K562 treated with DMSO at 1 percent for 12 hours (cell line): ENCODE data around the gene POP7. TPM values are rescaled to one million over a fixed set of nuclear protein-coding genes. Genes with fewer than 3 reads are reported as not detected.

ENCODE experiments used
- total RNA-seq: library from RNA; unstranded; fragments of 300-600 nt; gene quantifications from 2 replicates; pipeline ENCODE4 v1.2.3, GENCODE V29; 2022; ENCODE audit not compliant: insufficient read depth

The POP7 gene
- 82.2 and 128 TPM in 2 replicates for total RNA-seq

GRCh38 chr7:100705753-100706671 lies at the start of gene POP7:
TSS of gene POP7 (plus strand) at chr7:100706121. CDS start at chr7:100706831, 710 bp downstream.

GRCh38 chr7:100673302-100673941 lies 32.5 kb upstream of the POP7 start, which contains the start of gene GNB2:
TSS of gene GNB2 (plus strand) at chr7:100673740. CDS start at chr7:100676266, 2,526 bp downstream.

GRCh38 chr7:100694098-100694745 lies 11.7 kb upstream of the POP7 start, which contains the start of gene GIGYF1:
TSS of gene GIGYF1 (minus strand) at chr7:100694250. CDS start at chr7:100688238, 6,012 bp downstream.

GRCh38 chr7:100720279-100720670 lies 14.4 kb downstream of the POP7 start, which contains the start of gene EPO:
TSS of gene EPO (plus strand) at chr7:100720468. CDS start at chr7:100720981, 513 bp downstream.

Other genes starting within 250 kb of the POP7 start
- gene SPACDR, start 241.9 kb upstream of the POP7 start, total RNA-seq = 2.1 TPM in 1 of 2 replicates, not detected in the other
- 141 and 148 TPM in 2 replicates for gene TSC22D4, start 226.9 kb upstream of the POP7 start, total RNA-seq
- 1.2 TPM in 2 replicates for gene NYAP1, start 222.2 kb upstream of the POP7 start, total RNA-seq
- 16.6 and 18.5 TPM in 2 replicates for gene AGFG2, start 166.9 kb upstream of the POP7 start, total RNA-seq
- 11.5 and 19.0 TPM in 2 replicates for gene SAP25, start 132.2 kb upstream of the POP7 start, total RNA-seq
- 67.0 and 99.9 TPM in 2 replicates for gene LRCH4, start 120.0 kb upstream of the POP7 start, total RNA-seq
- gene FBXO24, start 119.8 kb upstream of the POP7 start, total RNA-seq = 1.3 and 2.5 TPM in 2 replicates
- 14.4 and 24.9 TPM in 2 replicates for gene PCOLCE, start 103.8 kb upstream of the POP7 start, total RNA-seq
- gene MOSPD3, start 93.6 kb upstream of the POP7 start, total RNA-seq = 40.9 and 41.5 TPM in 2 replicates
- 47.9 and 70.0 TPM in 2 replicates for gene TFR2, start 64.6 kb upstream of the POP7 start, total RNA-seq
- gene ACTL6B, start 49.7 kb upstream of the POP7 start, total RNA-seq = not detected in 2 replicates
- gene GNB2, start 32.4 kb upstream of the POP7 start, total RNA-seq = 568 and 655 TPM in 2 replicates
- 11.4 and 30.9 TPM in 2 replicates for gene GIGYF1, start 11.9 kb upstream of the POP7 start, total RNA-seq
- not detected in 2 replicates for gene EPO, start 14.3 kb downstream of the POP7 start, total RNA-seq
- not detected in 2 replicates for gene ZAN, start 27.5 kb downstream of the POP7 start, total RNA-seq
- 29.2 and 45.9 TPM in 2 replicates for gene EPHB4, start 121.4 kb downstream of the POP7 start, total RNA-seq
- gene SLC12A9, start 146.6 kb downstream of the POP7 start, total RNA-seq = 11.1 and 18.6 TPM in 2 replicates
- gene TRIP6, start 161.3 kb downstream of the POP7 start, total RNA-seq = 65.2 and 74.9 TPM in 2 replicates
- 81.0 and 147 TPM in 2 replicates for gene SRRT, start 169.0 kb downstream of the POP7 start, total RNA-seq
- gene UFSP1, start 183.6 kb downstream of the POP7 start, total RNA-seq = 1.4 TPM in 1 of 2 replicates, not detected in the other
- 1.4 and 5.5 TPM in 2 replicates for gene ACHE, start 189.8 kb downstream of the POP7 start, total RNA-seq
- 0.74 TPM in 1 of 2 replicates, not detected in the other for gene MUC3A, start 243.4 kb downstream of the POP7 start, total RNA-seq